NCI-H1048 (cell line): ENCODE results near the gene RFPL3.
"Not testable (repeated sequence)": the region's sequence is repeated elsewhere in the genome, so short reads cannot be mapped to it uniquely, and the experiment has no call there.

Experiments
- DNase-seq: peaks from one replicate; lab custom pipeline; 2025; lab: John Stamatoyannopoulos, UW

Gene RFPL3

DNA sequence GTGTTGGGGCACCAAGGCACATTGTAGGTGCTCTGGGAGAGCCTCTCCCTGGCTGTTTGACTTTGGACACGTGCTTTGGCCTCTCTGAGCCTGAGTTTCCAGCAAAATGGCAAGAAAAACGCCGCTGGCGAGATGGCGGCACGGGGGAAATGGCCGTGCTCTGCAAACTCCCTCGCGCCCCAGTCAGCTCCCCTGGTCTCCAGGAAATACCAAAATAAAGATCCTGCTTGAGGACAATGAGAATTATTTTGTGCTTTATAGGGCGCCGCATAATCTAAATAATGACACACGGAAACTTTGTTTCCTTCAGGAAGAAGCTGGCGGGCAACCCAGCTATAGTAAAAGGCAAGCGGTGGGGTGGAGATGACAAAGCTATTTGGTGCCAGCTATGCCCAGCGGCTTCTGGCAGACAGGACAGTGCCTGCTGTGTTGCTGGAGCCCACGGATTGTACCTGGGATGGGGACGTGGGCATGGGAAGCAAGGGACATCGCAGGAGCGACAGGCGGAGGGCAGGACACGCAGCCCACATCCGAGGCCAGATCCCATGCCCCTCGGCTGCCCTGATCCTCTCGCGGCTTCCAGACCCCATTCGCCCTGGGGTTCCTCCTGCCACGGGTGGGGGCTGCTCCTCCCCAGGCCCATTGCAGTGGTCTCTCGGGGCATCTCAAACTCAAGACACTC is 26.3 kb upstream of the RFPL3 start:
- no peak for DNase-seq

DNA sequence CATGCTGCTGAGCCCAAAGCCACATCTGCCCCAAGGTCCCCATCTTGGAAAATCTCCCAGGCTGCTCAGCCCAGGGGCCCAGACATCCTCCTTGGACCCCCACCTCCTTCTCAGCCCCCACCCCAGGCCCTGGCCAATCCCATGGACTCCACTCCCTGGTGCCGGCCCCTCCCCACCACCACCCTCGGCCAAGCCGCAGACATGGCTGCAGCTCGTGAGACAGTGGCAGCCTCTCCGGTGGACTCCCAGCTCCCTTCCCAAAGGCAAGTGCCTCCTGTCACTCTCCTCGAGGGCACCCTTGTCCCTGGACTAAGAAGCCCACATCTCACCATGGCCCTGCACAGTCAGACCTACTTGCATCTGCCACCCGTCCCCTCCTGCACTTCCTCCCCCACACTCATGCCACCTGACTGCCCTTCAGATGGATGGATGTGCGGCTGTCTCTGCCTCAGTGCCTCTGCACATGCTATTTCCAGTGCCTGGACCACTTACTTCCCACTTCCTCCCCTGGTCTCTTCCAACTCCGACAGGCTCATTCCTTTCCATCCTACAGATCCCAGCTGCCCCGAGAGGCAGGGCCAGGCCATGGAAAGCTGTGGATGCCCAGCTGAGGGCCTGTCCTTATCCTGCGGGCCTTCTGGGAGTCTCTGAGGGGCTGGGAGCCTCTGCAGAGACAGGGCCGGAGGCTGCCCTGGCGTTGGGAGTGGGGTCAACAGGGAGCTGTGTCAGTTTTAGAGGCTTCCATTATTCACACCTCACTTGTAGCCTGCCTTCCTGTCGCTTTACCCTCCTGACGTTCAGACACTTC is 25.5 kb upstream of the RFPL3 start:
- no peak for DNase-seq

DNA sequence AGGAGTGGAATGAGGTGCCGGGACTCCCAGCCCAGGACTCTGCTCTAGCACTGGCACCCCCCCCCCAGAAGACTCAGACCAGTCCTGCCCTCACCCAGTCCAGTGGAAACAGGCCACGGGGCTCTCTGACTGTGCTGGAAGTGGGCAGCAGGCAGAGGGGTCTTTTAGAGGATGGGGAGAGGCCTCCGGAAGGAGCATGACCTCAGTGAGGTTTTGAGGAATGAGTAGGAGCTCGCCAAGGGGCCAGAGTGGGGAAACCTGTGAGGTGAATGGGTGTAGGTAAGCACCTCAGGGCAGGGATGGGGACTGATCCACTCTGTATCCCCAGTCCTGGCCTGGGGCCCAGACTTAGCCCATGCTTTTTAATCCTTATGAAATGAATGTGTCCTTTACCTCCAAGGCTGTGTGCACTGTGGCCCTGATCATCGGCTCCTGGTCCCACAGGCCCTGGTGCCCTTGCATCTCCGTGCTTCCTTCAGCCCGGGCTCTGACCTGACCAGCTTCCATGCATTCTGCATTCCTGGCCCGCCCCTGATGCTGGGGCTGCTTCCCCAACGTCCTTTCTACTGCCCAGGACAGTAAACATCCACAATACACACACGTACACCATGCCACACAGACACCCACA is 24.4 kb upstream of the RFPL3 start:
- DNase-seq: no peak

DNA sequence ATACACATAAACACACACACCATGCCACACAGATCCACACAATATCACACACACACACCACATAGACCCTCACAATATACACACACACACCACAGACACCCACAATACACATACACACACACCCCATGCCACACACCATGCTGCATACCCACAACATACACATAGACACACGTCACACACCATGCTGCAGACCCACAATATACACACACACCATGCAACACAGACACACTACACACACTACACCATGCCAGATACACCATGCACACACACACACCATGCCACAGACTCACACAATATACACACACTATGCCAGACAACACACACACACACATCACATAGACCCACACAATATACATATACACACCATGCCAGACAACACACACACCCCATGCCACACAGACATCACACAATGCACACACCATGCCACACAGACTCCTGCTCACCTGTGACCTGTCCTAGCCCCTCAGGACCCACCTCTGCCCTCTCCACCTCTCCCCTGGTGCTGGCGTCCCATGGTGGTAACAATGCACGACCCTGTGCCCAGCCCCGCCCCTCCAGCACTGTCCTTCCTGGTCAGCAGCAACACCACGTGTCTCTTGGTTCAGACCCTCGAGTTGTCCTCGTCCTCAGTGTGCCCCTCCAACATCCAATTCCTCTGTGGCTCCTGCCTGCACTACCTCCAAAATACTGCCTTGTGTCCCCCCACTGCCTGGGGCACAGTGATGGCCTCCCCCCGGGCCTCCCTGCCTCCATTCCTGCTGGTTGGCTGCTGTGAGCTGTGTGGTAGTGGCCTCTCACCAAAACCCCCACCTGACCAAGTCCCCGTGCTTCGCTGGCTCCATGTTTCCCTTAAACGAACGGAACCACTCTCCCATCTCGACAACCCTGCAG is 23.7 kb upstream of the RFPL3 start:
- DNase-seq: no peak

DNA sequence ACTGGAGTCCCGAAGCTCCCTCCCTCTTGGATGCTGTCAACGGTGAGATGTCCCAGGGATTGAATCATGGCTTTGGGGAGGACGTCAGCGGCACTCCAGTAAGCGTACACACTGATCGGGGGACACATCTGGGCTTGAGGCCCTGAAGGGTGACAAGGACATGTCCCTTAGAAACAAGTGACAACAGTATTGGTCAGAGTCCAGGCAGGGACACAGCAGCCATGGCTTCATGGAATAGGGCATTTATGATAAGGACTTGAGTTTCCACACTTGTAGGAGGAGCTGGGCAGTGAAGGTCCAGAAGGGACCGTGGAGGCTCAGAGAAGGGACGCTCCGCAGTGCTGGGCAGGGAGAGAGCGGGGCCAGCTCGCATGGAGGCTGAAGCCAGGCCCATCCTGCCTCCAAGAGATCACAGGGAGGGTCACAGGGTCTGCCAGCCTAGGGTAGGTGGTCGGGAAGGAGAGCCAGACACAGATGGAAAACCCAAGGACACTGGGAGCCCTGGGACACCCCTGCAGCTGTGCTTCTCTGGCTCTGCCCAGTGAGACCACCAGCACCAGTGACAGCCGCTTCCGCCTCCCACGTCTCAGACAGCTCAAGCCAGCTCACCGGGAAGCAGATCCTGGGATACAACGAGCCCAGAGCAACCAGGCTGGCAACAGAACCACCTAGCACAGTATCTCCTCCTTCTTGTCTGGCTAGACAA is 22.9 kb upstream of the RFPL3 start:
- no peak for DNase-seq

DNA sequence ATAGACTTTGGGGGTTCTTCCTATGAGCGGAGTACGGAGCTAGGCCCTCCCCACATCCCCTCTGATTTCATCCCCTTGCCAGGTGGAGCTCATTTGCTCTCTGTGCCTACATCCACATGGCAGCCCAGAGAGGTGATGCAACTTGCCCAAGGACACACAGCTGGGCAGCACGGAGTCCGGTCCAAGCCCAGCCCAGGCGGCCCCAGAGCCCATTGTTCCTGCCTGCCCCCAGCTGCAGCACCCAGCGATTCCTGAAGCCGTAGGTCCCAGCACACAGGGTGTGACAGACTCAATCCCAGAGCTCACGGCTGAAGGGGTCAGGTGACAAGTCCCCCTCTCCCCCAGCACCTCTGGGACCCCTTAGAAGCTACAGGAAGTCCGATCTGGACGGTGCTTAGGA is 22.2 kb upstream of the RFPL3 start:
- no peak for DNase-seq

DNA sequence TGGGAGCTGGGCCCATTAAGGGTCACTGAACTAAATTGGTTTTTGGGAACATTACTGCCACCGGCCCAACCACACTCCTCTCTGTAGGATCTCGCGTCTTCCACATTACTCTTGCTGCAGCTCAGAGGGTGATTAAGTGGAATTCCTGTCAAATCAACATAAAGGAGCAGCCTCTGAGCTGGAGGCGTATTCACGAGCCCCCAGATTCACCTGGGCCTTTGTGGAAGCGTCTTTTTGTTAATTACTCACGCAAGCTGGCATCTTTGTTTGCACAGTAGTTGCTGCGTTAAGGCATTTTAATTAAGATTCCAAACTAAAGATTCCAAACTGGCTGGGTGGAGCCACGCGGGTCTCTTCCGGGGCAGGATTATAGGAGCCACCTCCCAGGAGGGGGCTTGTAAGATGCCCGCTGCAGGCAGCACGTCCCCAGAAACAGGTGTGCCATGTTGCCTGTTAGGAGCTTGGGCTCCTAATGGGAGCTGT is 21.5 kb upstream of the RFPL3 start:
- no peak for DNase-seq

DNA sequence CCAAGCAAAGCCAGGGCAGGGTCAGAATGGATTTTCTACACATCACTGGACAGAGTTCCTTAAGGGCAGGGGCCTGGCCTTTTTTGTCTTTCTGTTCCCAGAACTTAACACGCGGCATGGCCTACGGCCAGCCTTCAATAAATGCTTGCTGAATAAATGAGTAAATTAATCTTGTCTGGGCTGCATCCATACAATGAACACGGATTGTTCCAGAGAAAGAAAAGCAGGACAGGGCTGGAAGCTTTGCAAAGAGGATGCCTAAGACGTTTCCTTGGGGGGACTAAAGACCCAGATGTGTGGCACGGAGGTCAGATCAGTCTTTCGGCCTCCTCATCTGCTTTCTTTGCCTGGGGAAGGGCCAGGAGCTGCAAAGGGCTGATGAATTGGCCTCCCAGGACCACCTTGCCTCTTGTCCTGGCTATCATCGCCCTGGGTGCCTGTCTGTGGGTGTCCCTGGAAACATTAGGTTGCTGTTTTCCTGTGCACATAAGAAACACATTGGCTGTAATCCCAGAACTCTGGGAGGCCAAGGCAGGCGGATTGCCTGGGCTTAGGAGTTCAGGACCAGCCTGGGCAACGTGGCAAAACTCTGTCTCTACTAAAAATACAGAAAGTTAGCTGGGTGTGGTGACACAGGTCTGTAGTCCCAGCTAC is 20.8 kb upstream of the RFPL3 start:
- DNase-seq: no peak

DNA sequence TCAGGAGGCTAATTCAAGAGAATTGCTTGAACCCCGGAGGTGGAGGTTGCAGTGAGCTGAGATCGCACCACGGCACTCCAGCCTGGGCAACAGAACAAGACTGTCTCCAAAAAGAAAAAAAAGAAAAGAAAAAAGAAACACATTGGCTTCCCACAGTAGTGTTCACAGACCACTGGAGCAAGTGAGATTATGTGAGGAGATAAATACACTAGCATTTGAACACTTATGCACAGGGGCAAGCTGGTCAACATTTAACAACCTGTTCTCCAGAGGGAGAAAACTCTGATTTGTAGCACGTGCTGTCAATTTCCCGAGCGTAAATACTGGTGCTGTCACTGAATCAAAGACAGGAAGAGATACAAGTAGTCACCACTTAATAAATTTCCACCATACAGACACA is 20.2 kb upstream of the RFPL3 start:
- DNase-seq: not testable (repeated sequence)

DNA sequence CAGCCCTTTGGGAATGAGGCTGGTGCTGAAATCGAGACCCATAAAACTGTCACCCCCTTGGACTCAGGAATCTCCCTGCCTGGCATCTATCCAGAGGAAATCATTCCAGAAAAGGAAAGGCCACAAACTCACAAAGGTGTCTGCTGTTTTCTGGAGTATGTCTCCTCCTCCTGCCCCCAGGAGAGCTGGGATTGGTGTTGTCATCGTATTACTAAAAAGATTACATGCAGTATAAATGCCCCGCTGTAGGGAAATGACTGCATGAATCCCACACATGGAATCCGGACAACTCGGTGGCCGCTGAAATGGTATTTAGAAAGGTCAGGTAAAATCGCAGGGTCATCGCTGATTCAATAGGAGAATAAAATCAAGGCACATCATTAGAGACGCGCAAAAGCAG is 18.9 kb upstream of the RFPL3 start:
- no peak for DNase-seq

DNA sequence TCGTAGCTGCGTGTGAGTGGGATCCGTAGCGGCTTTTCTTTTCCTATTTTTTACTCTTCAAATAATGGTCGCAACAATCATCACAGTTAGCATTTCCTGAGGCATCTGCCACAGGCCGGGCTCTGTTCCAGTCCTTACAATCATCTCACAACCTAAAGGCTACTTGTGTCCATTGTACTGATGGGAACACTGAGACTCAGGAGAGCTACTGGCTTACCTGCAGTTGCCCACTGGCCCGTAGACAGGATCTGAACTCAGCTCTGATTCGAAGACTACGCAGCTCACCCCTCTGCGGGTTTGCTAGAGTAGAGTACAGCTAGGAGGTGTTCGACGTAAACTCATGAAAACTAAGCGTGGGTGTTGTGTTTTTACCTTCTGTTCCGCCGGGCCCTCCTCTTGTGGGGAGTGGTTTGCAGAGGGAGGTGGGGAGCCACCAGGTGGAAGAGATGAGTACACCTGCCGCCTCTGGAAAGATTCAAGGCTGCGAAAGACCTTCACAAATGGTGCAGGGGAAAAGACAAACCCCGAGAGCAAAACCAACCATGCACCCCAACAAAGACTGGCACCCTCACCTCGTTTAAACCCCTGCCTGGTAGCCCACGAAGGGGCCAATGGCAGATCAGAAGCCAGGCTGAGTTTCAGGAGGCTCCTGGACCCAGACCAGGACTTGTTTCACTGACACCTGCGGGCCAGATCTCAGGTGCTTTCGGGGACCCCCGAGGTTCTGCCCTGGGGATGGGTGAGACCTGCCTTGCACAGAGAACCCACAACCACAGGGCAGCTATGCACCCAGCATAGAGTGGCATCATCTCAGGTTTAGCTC is 18.3 kb upstream of the RFPL3 start:
- no peak for DNase-seq

DNA sequence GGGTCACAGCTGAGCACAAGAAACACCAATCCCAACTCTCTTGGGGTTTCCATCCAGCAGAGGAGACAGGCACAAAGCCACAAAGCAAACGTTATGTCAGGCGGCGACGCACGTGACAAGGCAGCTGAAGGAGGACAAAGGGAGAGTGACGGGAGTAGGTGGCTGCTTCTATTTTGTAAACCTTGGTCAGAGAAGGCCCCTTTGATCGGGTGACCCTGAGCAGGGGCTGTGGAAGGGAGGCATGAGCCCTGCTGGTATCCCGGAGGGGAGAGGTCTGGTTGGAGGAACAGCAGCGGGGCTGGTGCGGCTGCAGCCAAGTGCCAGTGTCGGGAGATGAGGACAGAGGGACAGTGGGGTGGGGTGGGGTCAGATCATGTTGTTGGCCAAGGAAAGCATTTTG is 17.3 kb upstream of the RFPL3 start:
- no peak for DNase-seq

DNA sequence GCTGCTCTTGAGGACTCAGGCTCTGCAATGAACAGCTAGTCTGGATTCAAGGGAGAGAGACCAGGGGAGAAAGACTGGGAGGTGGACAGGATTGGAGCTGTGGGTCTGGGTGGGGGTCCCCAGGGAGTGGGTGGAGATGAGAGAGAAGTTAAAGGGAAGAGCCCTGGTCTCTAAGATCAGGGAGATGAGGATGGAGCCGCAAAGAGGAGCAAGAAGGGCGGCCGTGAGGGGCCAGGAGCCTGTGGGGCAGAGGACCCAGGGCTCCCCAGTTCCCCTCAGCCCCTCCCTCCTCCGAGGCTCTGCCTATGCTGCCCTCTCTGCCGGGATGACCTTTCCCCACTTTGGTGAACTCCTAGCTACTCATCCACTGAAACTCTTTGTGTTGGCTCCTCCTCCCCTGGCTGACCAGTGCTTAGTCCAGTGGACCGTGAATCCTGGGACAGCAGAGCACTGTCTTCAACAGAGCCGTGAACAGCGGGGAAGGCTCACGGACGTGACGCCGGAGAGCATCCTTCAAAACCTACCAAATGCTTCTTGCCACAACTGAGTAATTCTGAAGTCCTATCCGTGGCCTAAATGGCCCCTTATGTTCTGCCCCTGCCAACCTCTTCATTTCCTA is 16.4 kb upstream of the RFPL3 start:
- no peak for DNase-seq

DNA sequence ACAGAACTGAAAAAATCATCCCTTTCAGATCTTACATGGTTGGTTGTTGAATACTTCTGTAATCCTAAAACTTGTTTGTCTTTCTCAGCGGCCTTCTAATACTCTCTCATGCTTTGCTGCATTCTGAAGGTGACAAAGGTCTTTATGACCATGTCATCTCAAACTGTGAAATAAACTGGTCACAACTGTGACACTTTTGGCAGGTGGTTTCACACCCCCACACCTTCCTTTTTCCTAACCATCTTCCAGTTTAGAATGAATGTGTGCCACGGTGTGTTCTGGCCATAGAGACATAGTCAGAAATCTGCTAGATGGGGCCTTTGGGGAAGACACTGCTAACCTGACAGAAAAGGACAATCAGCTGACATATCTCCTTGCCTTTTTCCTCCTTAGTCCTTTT is 14.7 kb upstream of the RFPL3 start:
- DNase-seq: no peak

DNA sequence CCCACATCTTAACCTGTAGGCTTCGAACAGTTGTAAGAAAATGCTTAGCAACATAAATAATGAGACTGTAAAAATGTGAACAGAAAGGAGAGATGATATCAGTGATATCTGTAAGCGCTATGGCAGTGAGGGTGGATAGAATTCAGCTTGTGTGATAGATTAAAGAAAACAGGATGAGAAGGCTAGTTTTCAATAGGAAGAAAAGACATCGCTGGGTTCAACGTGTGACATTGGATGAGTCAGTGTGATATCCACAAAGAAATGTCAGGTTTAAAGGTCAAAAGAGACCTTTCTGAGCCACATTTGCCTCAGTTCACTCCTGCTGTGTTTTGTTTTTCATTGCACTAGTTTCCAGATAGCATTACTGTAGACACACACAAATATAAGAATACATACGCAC is 13.7 kb upstream of the RFPL3 start:
- no peak for DNase-seq

DNA sequence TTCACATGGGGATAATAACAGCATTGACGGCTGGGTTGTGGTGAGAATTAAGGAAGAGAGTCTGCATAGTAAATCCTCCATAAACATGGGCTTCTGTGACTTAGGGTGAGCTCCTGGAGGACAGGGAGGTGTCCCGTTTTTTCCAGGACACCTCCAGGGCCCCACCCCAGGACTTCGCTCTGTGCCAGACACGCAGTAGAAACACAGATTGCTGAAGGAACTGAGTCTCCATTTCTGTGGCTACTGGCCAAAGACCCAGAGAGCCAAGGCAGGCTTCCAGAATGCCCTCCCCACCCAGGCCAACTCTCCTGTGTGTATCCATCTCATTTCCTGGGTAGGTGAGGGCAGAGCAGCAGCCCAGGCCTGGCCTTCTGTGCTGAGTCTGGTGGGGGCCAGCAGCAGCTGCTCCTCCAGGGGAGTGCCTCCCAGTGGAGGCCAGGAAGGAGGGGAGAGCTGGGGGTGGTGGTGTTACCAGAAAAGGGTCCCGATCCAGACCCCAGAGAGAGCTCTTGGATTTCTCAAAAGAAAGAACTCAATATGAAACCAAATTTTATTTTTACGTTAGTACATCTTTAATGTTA is 9.5 kb upstream of the RFPL3 start:
- DNase-seq: no peak

DNA sequence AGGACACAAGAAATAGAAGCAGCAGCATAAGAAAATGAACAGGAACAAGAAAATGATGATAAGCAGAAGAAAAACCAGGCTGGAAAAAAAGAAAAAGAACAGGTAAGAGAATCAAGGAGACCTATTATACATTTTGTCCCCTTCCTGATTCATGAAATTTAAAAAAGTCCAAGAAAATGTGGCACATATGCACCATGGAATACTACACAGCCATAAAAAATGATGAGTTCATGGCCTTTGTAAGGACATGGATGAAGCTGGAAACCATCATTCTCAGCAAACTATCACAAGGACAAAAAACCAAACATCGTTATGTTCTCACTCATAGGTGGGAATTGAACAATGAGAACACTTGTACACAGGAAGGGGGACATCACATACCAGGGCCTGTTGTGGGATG is 5.8 kb upstream of the RFPL3 start:
- DNase-seq: not testable (repeated sequence)

DNA sequence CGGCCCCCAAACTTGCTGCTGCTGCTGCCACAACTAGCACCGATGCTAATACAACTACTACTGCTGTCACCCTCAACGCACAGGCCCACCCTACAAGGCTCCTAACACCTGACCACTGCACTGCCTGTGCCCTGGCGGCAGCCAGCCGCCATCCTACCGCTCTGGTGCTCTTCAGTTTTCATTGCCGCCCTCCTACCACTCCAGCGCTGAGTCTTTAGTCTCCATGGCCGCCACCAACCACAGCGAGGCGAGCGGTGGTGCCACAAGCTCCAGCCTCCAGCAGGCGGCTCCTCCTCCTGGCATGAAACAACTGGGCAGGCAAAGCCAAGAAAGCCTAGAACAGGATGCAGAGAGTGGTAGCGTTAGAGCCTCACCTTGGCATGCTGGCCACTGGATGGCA is 5.0 kb upstream of the RFPL3 start:
- no peak for DNase-seq

DNA sequence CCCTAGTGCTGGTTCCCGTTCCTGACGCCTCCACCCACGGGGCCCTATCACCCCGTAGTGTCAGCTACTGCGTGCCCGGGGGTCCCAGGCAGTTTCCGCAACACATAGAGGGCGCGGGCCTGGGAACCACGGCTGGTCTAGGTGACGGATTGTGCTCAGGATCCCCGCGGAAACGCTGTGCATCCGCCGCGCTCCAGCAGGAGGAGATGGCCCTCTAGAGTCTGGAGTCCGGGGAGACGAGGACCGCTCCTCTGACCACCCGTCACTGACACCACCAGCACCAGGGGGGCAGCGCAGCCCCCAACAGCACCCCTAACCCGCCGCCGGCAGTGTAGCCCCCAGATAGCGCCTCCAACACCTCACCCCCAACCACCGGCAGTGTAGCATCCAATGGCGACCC is 4.4 kb upstream of the RFPL3 start:
- no peak for DNase-seq
